Endothelial cell of umbilical vein (primary cell): ENCODE measurements around the gene GKN2. TPM values are rescaled to one million over a fixed set of nuclear protein-coding genes. Genes with fewer than 3 reads are reported as not detected.

ENCODE experiments used
- BruUV-seq: library from RNA; stranded (reverse); fragments of 400-500 nt; replicated peaks from 2 replicates; lab custom pipeline; 2021; lab: Mats Ljungman, UMichigan
- CTCF ChIA-PET: fragments of 300-600, 350-600 bp; sonication (Branson Sonifier 250); formaldehyde crosslinking; loops from one replicate; lab custom pipeline; 2021; ENCODE audit warnings: antibody characterized with exemption, inconsistent platforms; lab: Charles Lee
- POLR2A ChIA-PET: fragments of 300-600, 350-600 bp; sonication (Branson Sonifier 250); formaldehyde crosslinking; loops from one replicate; lab custom pipeline; 2021; ENCODE audit warnings: antibody characterized with exemption, inconsistent platforms; lab: Charles Lee
- DNase-seq: peaks from one replicate; pipeline ENCODE4 v3.0.0-alpha.2; 2011; ENCODE audit warnings: low read depth, low spot score
- FAIRE-seq: peaks from 2 replicates; lab custom pipeline; 2011; peaks lifted over from hg19 to GRCh38; lab: Jason Lieb, UNC
- H2AFZ ChIP-seq: 2 replicates; pipeline ENCODE4 v1.6.0; 2012; ENCODE audit warnings: low read depth, low read length, control low read depth, inconsistent platforms
- H3K27ac ChIP-seq: 2 replicates; pipeline ENCODE4 v1.5.1; 2011; ENCODE audit warnings: low read depth, mild to moderate bottlenecking, control low read depth, low read length, moderate library complexity; ENCODE audit not compliant: insufficient read depth
- H3K27me3 ChIP-seq, 2 experiments: 2 replicates each; pipeline versions ENCODE4 v1.6.0 to v1.6.1; 2011; ENCODE audit warnings: low read length in 2 of 2, mixed read lengths in 1 of 2; ENCODE audit not compliant: control insufficient read depth in 2 of 2, insufficient read depth in 2 of 2
- H3K36me3 ChIP-seq, 2 experiments: 2 replicates in 1 of 2; 3 replicates in 1 of 2; pipeline ENCODE4 v1.5.1; 2011; ENCODE audit warnings: low read length in 2 of 2, mild to moderate bottlenecking in 1 of 2, moderate library complexity in 1 of 2; ENCODE audit not compliant: control insufficient read depth in 2 of 2, insufficient read depth in 2 of 2; ENCODE audit errors: extremely low read depth in 1 of 2
- H3K4me1 ChIP-seq: 3 replicates; pipeline ENCODE4 v1.5.1; 2011; ENCODE audit warnings: mild to moderate bottlenecking, low read length; ENCODE audit not compliant: control insufficient read depth, insufficient read depth; ENCODE audit errors: extremely low read depth
- H3K4me2 ChIP-seq: 2 replicates; pipeline ENCODE4 v1.6.1; 2011; ENCODE audit warnings: low read length, control low read depth, mixed read lengths; ENCODE audit not compliant: insufficient read depth
- H3K4me3 ChIP-seq, 3 experiments: fragments of 200-600 bp in 1 of 3; sonication (generic), shearing (Covaris generic) in 1 of 3; replicated peaks in 1 of 3; 2 replicates each; pipeline ENCODE4 v1.5.1; 2011 to 2016; ENCODE audit warnings: control low read depth in 3 of 3, low read length in 3 of 3, mild to moderate bottlenecking in 2 of 3, inconsistent platforms in 1 of 3, low read depth in 1 of 3, moderate library complexity in 1 of 3; ENCODE audit not compliant: insufficient read depth in 1 of 3
- H3K79me2 ChIP-seq: 2 replicates; pipeline ENCODE4 v1.6.0; 2012; ENCODE audit warnings: low read length, inconsistent platforms; ENCODE audit not compliant: control insufficient read depth, insufficient read depth
- H3K9ac ChIP-seq: replicated peaks from 2 replicates; pipeline ENCODE3; 2011; ENCODE audit warnings: low read length, control low read depth; ENCODE audit not compliant: insufficient read depth; ENCODE audit errors: extremely low read depth
- H3K9me1 ChIP-seq: replicated peaks from 3 replicates; pipeline ENCODE4 v1.6.0; 2011; ENCODE audit warnings: mild to moderate bottlenecking, low read length; ENCODE audit not compliant: control insufficient read depth, insufficient read depth; ENCODE audit errors: extremely low read depth
- H3K9me3 ChIP-seq: replicated peaks from 2 replicates; pipeline ENCODE4 v1.5.1; 2012; ENCODE audit warnings: low read length, inconsistent platforms; ENCODE audit not compliant: control insufficient read depth, insufficient read depth
- H4K20me1 ChIP-seq: replicated peaks from 2 replicates; pipeline ENCODE3; 2011; ENCODE audit warnings: mild to moderate bottlenecking, low read length; ENCODE audit not compliant: control insufficient read depth, insufficient read depth; ENCODE audit errors: extremely low read depth
- CTCF ChIP-seq, 2 donors: IDR thresholded peaks; 1 replicate in 1 of 2; 2 replicates in 1 of 2; pipeline ENCODE4 v1.5.1; 2011; ENCODE audit warnings: low read length in 2 of 2, mild to moderate bottlenecking in 2 of 2, moderate library complexity in 2 of 2, control low read depth in 1 of 2, inconsistent platforms in 1 of 2, low read depth in 1 of 2; ENCODE audit not compliant: insufficient read depth in 1 of 2; ENCODE audit errors: extremely low read depth in 1 of 2
- EZH2 ChIP-seq: IDR thresholded peaks from 2 replicates; pipeline ENCODE4 v1.6.1; 2012; ENCODE audit warnings: borderline replicate concordance, low read depth, mild to moderate bottlenecking, moderate library complexity, low read length, inconsistent platforms; ENCODE audit not compliant: severe bottlenecking
- FOS ChIP-seq: IDR thresholded peaks from 2 replicates; pipeline ENCODE4 v1.6.1; 2011; ENCODE audit warnings: mild to moderate bottlenecking, low read length, moderate library complexity, borderline replicate concordance; ENCODE audit not compliant: insufficient read depth
- GATA2 ChIP-seq: IDR thresholded peaks from 2 replicates; pipeline ENCODE4 v1.7.0; 2011; ENCODE audit warnings: low read depth, mild to moderate bottlenecking, moderate library complexity, mixed read lengths, low read length; ENCODE audit not compliant: insufficient read length, insufficient read depth
- JUN ChIP-seq: IDR thresholded peaks from 2 replicates; pipeline ENCODE4 v1.6.1; 2011; ENCODE audit warnings: borderline replicate concordance, low read depth; ENCODE audit not compliant: insufficient read length, insufficient read depth
- MAX ChIP-seq: IDR thresholded peaks from 2 replicates; pipeline ENCODE4 v1.6.1; 2011; ENCODE audit not compliant: insufficient read depth, insufficient read length
- MYC ChIP-seq: IDR thresholded peaks from one replicate; pipeline ENCODE4 v1.6.1; 2011; ENCODE audit warnings: mild to moderate bottlenecking, low read depth, low read length
- POLR2A ChIP-seq: IDR thresholded peaks from 2 replicates; pipeline ENCODE4 v1.6.1; 2012; ENCODE audit warnings: low read depth, mild to moderate bottlenecking, control low read depth, low read length
- POLR2AphosphoS5 ChIP-seq: IDR thresholded peaks from 2 replicates; pipeline ENCODE4 v1.6.1; 2012; ENCODE audit warnings: low read depth, mild to moderate bottlenecking, control low read depth, low read length, moderate library complexity; ENCODE audit not compliant: insufficient read depth
- dilution Hi-C: fragments of 300-500 bp; cut with MboI; formaldehyde crosslinking; loops from one replicate; pipeline ENCODE4 v1.15.0; 2019; ENCODE audit warnings: low sequenced_read_pairs; ENCODE audit not compliant: extremely low pct_ligation_motif_present
- intact Hi-C: fragments of 100-400 bp; cut with micrococcal nuclease; formaldehyde crosslinking; loops from one replicate; pipeline ENCODE4 v1.10.0; 2022
- polyA plus RNA-seq, 4 experiments: library from polyadenylated mRNA; depleted of rRNA in 3 of 4; stranded (reverse) in 3 of 4; unstranded in 1 of 4; fragments of >200 nt; gene quantifications; 2 replicates each; pipeline versions ENCODE4 v1.2.1 to v1.2.3, GENCODE V29; 2011 to 2012; ENCODE audit warnings: missing spikeins in 1 of 4
- total RNA-seq: library from RNA; stranded (reverse); gene quantifications from 2 replicates; pipeline ENCODE4 v1.2.3, GENCODE V29; 2021

GKN2 gene
- total and polyA plus RNA-seq, 2 donors (not counting 3 experiments of a cell fraction or from before 2014, with no cell fraction given) = not detected

- peaks cover 17 to 36% of the 10 kb centered on the region in 2 experiments for H3K27me3 ChIP-seq
- ChIA-PET CTCF (interaction anchor here (1.6 kb wide), 1 partner anchor 21 kb away, joined by 4 read pairs; no protein-coding TSS in a partner anchor), POLR2A (no interaction called here)
- H3K4me1 ChIP-seq = no peaks in the 10 kb centered on the region
- no peak overlapping the region for H3K9ac ChIP-seq
- H3K4me3 ChIP-seq = no peak overlapping the region
- no peak overlapping the region for H2AFZ ChIP-seq
- no peaks in the 10 kb centered on the region for H4K20me1 ChIP-seq
- intact Hi-C loops (no loop called here), dilution Hi-C loops (no loop called here)
- H3K79me2 ChIP-seq = no peaks in the 10 kb centered on the region
- no peaks in the 10 kb centered on the region for H3K9me3 ChIP-seq
- BruUV-seq = no TSS peak
- H3K9me1 ChIP-seq = no peaks in the 10 kb centered on the region
- no peak for TF ChIP-seq POLR2AphosphoS5
- no peak for TF ChIP-seq FOS
- no peak for TF ChIP-seq MYC
- no peak for TF ChIP-seq EZH2
- no peak for TF ChIP-seq MAX
- TF ChIP-seq JUN = no peak
- FAIRE-seq (no peak), DNase-seq (no peak)
- H3K4me2 ChIP-seq = no peak overlapping the region
- no peak overlapping the region for H3K27ac ChIP-seq
- no peaks in the 10 kb centered on the region for H3K36me3 ChIP-seq
These were observed 41.0 kb upstream of the GKN2 start for GRCh38 chr2:68993660-68994059.

GRCh38 chr2:68992933-68993332, 40.2 kb upstream of the GKN2 start:
- H2AFZ ChIP-seq = no peak overlapping the region
- TF ChIP-seq MAX = no peak
- TF ChIP-seq POLR2A = no peak
- TF ChIP-seq CTCF (IDR thresholded peaks at IDR 0.05; ENCODE audit: extremely low read depth in 1 of 2, insufficient read depth in 1 of 2, low read depth in 1 of 2, low read length in 2 of 2) = no peak
- TF ChIP-seq MYC = no peak
- TF ChIP-seq EZH2 = no peak
- no peak for TF ChIP-seq JUN
- no peak for TF ChIP-seq GATA2
- TF ChIP-seq FOS = no peak
- TF ChIP-seq POLR2AphosphoS5 = no peak
- no peak overlapping the region for H3K9ac ChIP-seq
- H3K4me1 ChIP-seq = no peaks in the 10 kb centered on the region
- no TSS peak for BruUV-seq
- FAIRE-seq = no peak
- dilution Hi-C loops = no loop called here
- H3K9me1 ChIP-seq = no peaks in the 10 kb centered on the region
- H3K4me2 ChIP-seq = no peak overlapping the region
- no peak overlapping the region for H3K4me3 ChIP-seq
- H3K27ac ChIP-seq = no peak overlapping the region
- no peaks in the 10 kb centered on the region for H4K20me1 ChIP-seq
- ChIA-PET POLR2A (no interaction called here), CTCF (interaction anchor here (1.6 kb wide), 1 partner anchor 22 kb away, joined by 4 read pairs; no protein-coding TSS in a partner anchor)
- intact Hi-C loops = no loop called here
- H3K36me3 ChIP-seq = no peaks in the 10 kb centered on the region
- peaks cover 17 to 37% of the 10 kb centered on the region in 2 experiments for H3K27me3 ChIP-seq
- H3K9me3 ChIP-seq = no peaks in the 10 kb centered on the region
- no peaks in the 10 kb centered on the region for H3K79me2 ChIP-seq
- DNase-seq = no peak
